Tibial artery (tissue), 4 donors: ENCODE results near the gene CYP19A1.
A peak's percentile ranks its signal among the peaks of the same experiment; 100 is the strongest.

Source experiments
- DNase-seq, 2 donors: peaks; one replicate each; pipeline ENCODE4 v3.0.0-alpha.2; 2019
- H3K27ac ChIP-seq, 2 donors: fragments of 200-600 bp; sonication (generic) in 1 of 2; 1 replicate in 1 of 2; 2 replicates in 1 of 2; pipeline ENCODE4 v1.5.1; 2018 to 2019; ENCODE audit warnings: mild to moderate bottlenecking in 1 of 2
- H3K27me3 ChIP-seq, 2 donors: fragments of 200-600 bp; sonication (generic) in 1 of 2; one replicate each; pipeline versions ENCODE4 v1.5.1 to v1.6.0; 2016 to 2019
- H3K36me3 ChIP-seq, 3 donors: fragments of 200-600 bp; sonication (generic) in 2 of 3; one replicate each; pipeline ENCODE4 v1.5.1; 2016 to 2019; ENCODE audit warnings: mild to moderate bottlenecking in 2 of 3
- H3K4me1 ChIP-seq, 4 donors: fragments of 200-600 bp; sonication (generic) in 2 of 4; 1 replicate in 3 of 4; 2 replicates in 1 of 4; pipeline ENCODE4 v1.5.1; 2016 to 2019
- H3K4me3 ChIP-seq, 2 donors: fragments of 200-600 bp; sonication (generic) in 1 of 2; 1 replicate in 1 of 2; 2 replicates in 1 of 2; pipeline ENCODE4 v1.5.1; 2018 to 2019; ENCODE audit warnings: mild to moderate bottlenecking in 2 of 2
- H3K9me3 ChIP-seq, 3 donors: fragments of 200-600 bp; sonication (generic) in 1 of 3; one replicate each; pipeline ENCODE4 v1.5.1; 2016 to 2019
- CTCF ChIP-seq, 2 experiments: fragments of 200-600 bp in 1 of 2; fragments of 450-650 bp in 1 of 2; IDR thresholded peaks; one replicate each; pipeline ENCODE4 v1.5.1; 2017 to 2019; ENCODE audit warnings: antibody characterized with exemption in 2 of 2, mild to moderate bottlenecking in 1 of 2, moderate library complexity in 1 of 2
- intact Hi-C: fragments of 100-400 bp; cut with DNase I; formaldehyde crosslinking; loops from one replicate; pipeline ENCODE4 v1.15.0; 2023; ENCODE audit warnings: low total_unique reads

Gene CYP19A1

GRCh38 chr15:51172193-51172592, 166.2 kb downstream of the CYP19A1 start:
- peak overlapping the region; percentile 70 to 78 for H3K27ac ChIP-seq
- intact Hi-C loops = no loop called here
- no peaks in the 10 kb centered on the region for H3K9me3 ChIP-seq
- peaks cover 4 to 51% (median 28%) of the 10 kb centered on the region in 4 donors for H3K4me1 ChIP-seq
- H3K4me3 ChIP-seq = no peak overlapping the region
- H3K27me3 ChIP-seq = no peaks in the 10 kb centered on the region
- no peak for TF ChIP-seq CTCF (IDR thresholded peaks at IDR 0.05)
- DNase-seq = no peak
- no peaks in the 10 kb centered on the region for H3K36me3 ChIP-seq

GRCh38 chr15:51171634-51171932, 166.8 kb downstream of the CYP19A1 start:
- TF ChIP-seq CTCF (IDR thresholded peaks at IDR 0.05) = no peak

GRCh38 chr15:51170882-51171633, 167.3 kb downstream of the CYP19A1 start:
- no peak for DNase-seq
- Histone ChIP-seq H3K4me1 (peaks cover 4 to 51% (median 28%) of the 10 kb centered on the region in 4 donors), H3K27ac (peak overlapping the region; percentile 70 to 78), H3K9me3 (no peaks in the 10 kb centered on the region), H3K4me3 (no peak overlapping the region), H3K36me3 (no peaks in the 10 kb centered on the region), H3K27me3 (no peaks in the 10 kb centered on the region)
- no peak for TF ChIP-seq CTCF (IDR thresholded peaks at IDR 0.05)
- intact Hi-C loops = no loop called here

More at GRCh38 chr15:51171634-51171932, 166.8 kb downstream of the CYP19A1 start:
- Histone ChIP-seq H3K4me3 (no peak overlapping the region), H3K27ac (peak overlapping the region; percentile 70 to 78), H3K9me3 (no peaks in the 10 kb centered on the region), H3K4me1 (peaks cover 4 to 51% (median 28%) of the 10 kb centered on the region in 4 donors), H3K27me3 (no peaks in the 10 kb centered on the region), H3K36me3 (no peaks in the 10 kb centered on the region)
- no peak for DNase-seq
- intact Hi-C loops = no loop called here

GRCh38 chr15:51168700-51169099, 169.7 kb downstream of the CYP19A1 start:
- H3K27me3 ChIP-seq = no peaks in the 10 kb centered on the region
- no peaks in the 10 kb centered on the region for H3K36me3 ChIP-seq
- H3K27ac ChIP-seq = peak overlapping the region in 1 of 2 donors; percentile 18
- intact Hi-C loops = no loop called here
- H3K9me3 ChIP-seq = no peaks in the 10 kb centered on the region
- TF ChIP-seq CTCF (IDR thresholded peaks at IDR 0.05) = no peak
- no peak overlapping the region for H3K4me3 ChIP-seq
- peaks cover 4 to 56% (median 30%) of the 10 kb centered on the region in 4 donors for H3K4me1 ChIP-seq
- DNase-seq = no peak

- no peak for TF ChIP-seq CTCF (IDR thresholded peaks at IDR 0.05)
- Histone ChIP-seq H3K4me1 (peaks cover 7 to 17% (median 9%) of the 10 kb centered on the region in 4 donors), H3K36me3 (no peaks in the 10 kb centered on the region), H3K4me3 (no peak overlapping the region), H3K27me3 (no peaks in the 10 kb centered on the region), H3K27ac (peak overlapping the region; percentile 81 to 83), H3K9me3 (no peaks in the 10 kb centered on the region)
- no peak for DNase-seq
- intact Hi-C loops = loop anchor here (1.0 to 5.0 kb wide), 3 partner anchors 28 to 217 kb away; no protein-coding TSS in a partner anchor
Observed at GRCh38 chr15:51163843-51164242, 174.6 kb downstream of the CYP19A1 start.
